ENCODE data around the gene HACL1. TPM values are rescaled to one million over a fixed set of nuclear protein-coding genes. Genes with fewer than 3 reads are reported as not detected.
A peak's percentile ranks its signal among the peaks of the same experiment; 100 is the strongest.
"Not testable (repeated sequence)": the region's sequence is repeated elsewhere in the genome, so short reads cannot be mapped to it uniquely, and the experiment has no call there.

Gene HACL1
- total RNA-seq, 1 donor from 2014 or later: 15.6 TPM

DNA sequence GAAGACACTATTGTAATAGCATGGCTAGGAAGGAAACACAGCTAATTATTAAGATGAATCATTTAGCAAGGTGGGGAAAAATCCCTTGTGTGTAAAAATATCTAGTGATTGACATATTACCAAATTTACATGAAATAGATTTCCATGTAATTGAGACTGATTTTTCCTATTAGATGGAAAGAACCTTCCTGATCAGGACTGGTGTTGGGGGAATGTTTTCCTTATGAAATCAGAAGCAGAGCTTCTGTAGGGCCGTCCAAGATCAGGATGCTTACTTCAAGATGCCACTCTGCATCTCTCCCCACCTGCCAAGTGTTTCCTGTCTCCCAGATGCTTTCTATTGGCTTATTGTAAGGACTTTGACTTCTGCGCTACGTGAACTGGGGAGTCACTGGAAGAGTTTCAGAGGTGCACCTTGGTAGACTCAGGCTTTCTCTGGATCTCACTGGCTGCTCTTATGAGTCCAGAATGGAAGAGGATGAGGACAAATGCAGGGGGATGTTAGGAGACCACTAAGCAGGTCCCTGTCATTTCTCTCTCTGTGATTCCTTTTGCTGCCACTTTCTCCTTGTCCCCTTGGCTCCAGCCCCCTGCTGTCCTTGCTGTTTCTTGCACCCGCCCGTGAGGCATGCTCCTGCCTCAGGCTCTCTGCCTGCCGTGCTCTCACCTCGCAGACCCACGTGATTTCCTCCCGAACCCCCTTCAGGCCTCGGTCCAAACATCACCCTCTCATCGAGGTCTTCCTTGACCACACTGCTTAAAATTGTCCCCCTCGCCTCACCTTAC, 30.2 kb upstream of the HACL1 start:
- DNase-seq: no peak
- intact Hi-C loops (cut with micrococcal nuclease): loop anchor here (5.0 to 10.0 kb wide), 2 partner anchors 181 to 613 kb away; no protein-coding TSS in a partner anchor
- ATAC-seq: no peak

DNA sequence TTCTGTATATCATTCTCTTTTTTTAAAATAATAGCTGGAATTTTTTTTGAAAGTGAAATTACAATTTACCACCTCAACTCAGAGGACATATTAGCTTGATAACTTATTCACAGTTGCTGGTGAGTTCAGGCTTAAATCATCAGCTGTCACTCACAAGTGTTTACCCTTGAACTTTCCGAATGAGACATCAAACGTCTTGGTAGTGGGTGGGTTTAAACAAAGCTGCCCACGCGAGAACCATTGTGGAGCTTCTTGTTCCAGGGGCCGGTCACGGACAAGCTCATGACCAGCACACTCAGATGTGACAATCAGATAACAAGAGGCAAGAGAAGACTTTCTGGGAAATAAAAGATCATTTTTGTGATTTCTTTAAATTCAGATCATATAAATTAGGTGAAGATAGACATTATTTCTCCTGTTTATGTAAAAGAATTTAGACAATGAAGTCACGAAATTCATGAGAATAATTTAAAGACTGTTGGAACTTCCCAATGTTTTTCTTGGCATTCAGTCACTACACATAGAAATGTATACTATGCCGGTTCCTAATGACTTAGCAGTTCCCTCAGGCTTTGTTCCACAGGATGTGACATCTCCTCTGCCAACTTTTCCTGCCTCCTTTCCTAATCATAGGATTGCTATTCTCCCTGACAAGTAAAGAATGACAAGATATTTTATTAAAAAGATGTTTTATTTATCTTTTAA, 29.4 kb upstream of the HACL1 start:
- ATAC-seq (peak; percentile 9), DNase-seq (no peak)
- intact Hi-C loops (cut with micrococcal nuclease): loop anchor here (5.0 to 10.0 kb wide), 2 partner anchors 182 to 614 kb away; no protein-coding TSS in a partner anchor

DNA sequence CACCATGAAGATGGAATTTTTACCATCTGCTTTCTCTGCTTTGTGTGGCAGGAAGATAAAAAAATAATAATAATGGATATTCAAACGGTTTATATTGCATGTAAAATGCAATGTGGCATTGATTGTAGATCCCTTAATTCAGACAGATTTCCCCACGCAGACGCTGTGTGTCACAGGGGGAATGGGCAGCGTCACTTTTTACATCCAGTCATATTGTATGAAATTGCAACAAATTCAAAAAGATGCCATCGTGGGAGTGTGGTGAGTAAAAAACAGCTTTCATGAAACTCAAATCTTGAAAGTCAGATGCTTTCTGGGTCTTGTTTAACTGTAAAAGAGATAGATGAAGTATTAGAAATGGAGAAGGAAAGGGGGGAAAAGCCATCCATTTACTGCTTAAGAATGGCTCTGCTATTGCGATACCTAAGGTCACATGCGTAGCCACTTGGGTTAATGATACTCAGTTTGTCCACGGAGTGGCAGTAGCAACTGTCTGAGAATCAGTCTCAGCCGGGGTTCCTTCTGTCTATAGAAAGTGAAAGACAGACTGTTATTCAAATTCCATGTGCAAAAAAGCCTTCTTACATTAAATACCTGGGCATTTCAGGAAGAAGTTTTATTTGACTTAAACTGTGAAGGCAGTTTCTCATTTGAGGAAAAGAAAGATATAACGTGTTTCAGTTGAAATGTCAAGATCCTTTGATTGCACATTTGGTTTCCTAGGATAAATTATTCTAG, 28.7 kb upstream of the HACL1 start:
- DNase-seq (no peak), ATAC-seq (peak; percentile 94)
- intact Hi-C loops (cut with micrococcal nuclease): loop anchor here (5.0 to 10.0 kb wide), 2 partner anchors 182 to 615 kb away; no protein-coding TSS in a partner anchor

DNA sequence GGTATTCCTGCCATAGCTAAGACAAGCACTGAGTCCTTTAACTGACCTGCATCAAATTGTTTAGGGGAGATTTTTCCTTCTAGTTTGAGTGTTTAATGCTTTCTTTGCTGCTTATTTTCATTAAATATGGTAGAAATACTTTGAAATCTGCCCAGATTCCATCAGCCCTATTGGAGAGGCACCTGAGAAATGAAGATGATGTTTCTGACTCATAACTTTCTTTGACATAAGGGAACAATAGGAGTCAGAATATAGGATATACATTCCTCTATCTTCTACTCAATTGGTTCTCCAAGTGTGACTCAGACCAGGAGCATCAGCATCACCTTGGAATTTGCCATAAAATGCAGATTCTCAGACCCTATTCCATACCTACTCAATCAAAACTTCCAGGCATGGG, 27.6 kb upstream of the HACL1 start:
- no peak for ATAC-seq
- intact Hi-C loops (cut with micrococcal nuclease): no loop called here
- no peak for DNase-seq

DNA sequence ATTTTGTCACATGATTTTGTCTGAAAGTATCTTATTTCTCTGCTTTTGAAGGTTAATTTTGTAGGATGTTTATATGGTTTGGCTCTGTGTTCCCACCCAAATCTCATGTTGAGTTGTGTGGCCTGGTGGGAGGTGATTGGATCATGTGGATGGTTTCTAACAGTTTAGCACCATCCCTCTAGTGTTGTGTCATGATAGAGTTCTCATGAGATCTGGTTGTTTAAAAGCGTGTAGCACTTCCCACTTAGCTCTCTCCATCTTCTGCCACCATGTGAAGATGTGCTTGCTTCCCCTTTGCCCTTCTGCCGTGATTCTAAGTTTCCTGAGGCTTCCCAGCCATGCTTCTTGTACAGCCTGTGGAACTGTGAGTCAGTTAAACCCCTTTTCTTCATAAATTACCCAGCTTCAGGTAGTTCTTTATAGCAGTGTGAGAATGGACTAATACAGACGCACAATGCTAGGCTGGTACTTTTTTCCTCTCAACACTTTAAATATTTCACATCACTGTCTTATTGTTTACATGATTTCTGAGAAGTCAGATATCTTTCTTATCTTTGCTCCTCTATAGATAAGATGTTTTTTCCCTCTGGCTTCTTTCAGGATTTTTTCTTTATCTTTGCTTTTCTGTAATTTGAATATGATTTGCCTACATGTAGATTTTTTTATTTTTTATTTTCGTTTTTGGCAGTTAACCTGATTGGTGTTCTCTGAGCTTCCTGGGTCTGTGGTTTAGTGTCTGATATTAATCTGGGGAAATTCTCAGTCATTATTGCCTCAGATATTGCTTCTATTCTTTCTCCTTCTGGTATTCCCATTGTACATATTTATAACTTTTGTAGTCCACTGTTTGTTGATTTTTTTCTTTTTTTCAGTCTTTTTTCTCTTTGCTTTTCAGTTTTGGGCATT, 22.4 kb upstream of the HACL1 start:
- ATAC-seq (no peak), DNase-seq (no peak)
- intact Hi-C loops (cut with micrococcal nuclease): no loop called here

DNA sequence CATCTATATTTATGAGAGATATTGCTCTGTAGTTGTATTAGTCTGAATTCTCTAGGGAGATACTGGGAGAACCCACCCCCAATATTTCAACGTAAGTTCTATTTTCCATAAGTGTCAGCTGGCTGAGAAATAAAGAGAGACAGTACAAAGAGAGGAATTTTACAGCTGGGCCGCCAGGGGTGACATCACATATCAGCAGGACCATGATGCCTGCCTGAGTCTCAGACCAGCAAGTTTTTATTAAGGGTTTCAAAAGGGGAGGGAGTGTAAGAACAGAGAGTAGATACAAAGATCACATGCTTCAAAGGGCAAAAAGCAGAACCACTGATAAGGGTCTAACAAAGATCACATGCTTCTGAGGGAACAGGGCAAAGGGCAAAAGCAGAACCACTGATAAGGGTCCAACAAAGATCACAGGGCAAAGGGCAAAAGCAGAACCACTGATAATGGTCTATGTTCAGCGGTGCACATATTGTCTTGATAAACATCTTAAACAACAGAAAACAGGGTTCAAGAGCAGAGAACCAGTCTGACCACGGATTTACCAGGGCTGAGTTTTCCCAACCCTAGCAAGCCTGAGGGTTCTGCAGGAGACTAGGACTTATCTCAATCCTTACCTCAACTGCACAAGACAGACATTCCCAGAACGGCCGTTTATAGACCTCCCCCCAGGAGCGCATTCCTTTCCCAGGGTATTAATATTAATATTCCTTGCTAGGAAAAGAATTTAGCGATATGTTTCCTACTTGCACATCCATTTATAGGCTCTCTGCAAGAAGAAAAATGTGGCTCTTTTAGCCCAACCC, 18.5 kb upstream of the HACL1 start:
- ATAC-seq; DNase-seq; intact Hi-C loops (cut with micrococcal nuclease): not testable (repeated sequence)

DNA sequence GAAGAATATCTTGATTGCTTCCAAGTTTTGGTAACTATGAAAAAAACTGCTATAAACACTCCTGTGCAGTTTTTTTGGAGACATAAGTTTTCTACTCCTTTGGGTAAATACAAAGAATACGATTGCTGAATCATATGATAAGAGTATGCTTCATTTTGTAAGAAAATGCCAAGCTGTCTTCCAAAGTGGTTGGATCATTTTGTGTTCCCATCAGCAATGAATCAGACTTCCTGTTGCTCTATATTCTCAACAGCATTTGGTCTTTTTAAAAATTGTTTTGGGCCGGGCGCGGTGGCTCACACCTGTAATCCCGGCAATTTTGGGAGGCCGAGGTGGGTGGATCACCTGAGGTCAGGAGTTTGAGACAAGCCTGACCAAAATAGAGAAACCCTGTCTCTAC, 14.7 kb upstream of the HACL1 start:
- no peak for DNase-seq
- intact Hi-C loops (cut with micrococcal nuclease): no loop called here
- no peak for ATAC-seq

DNA sequence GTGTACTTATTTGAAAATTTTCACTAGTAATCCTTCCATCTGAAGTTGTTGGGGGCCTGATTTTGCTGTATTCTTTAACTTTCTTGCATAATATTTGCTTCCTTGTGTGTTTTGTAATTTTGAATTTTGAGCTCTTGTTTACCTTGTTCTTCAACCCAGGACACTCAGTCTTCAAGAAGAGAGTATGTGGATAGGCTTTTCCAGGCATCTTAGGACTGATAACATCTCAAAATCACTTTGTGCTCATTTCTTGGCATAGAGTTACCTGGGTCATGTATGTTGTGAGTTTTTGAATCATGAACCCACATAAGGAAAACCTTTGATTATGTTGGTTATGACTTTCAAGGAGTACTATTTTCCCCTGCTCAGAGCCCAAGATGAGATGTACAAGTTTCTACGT, 13.6 kb upstream of the HACL1 start:
- no peak for DNase-seq
- intact Hi-C loops (cut with micrococcal nuclease): no loop called here
- ATAC-seq: no peak

DNA sequence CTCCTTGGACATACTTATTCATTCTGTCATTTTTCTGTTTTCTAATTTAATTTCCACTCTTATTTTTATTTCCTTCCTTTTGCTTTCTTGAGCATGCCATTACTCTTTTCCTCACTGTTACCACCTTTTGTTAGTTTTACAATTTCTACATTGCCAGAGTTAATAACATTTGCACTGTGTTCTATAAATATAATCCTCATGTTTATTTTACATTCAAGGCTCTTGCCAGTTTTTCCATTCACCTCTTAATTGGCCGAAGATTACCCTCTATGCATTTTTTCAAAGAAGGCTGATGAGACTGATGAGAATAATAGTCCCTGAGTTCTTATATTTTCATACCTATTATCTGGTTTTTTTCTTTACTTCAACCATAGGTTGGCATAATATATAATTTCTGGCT, 10.6 kb upstream of the HACL1 start:
- ATAC-seq: no peak
- DNase-seq: no peak
- intact Hi-C loops (cut with micrococcal nuclease): no loop called here

DNA sequence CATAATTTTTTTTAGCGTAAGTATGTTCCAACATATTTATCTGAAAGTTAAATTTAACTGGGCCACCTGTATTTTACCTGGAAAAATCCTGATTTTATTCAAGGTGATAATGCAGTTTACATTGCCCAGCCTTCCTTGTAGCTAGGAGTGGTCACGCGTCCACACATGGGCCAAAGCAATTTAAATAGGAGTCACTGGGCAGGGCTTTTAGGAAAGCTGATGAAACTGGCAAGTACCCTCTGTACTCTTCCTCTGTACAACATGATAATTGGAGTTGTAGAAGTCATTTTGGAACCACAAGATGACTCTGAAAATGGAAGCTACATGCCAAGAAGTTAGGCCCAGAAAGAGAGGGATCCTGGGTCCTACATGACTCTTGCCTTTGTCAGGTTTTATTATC, 9.6 kb upstream of the HACL1 start:
- ATAC-seq (peak; percentile 79), DNase-seq (no peak)
- intact Hi-C loops (cut with micrococcal nuclease): no loop called here

DNA sequence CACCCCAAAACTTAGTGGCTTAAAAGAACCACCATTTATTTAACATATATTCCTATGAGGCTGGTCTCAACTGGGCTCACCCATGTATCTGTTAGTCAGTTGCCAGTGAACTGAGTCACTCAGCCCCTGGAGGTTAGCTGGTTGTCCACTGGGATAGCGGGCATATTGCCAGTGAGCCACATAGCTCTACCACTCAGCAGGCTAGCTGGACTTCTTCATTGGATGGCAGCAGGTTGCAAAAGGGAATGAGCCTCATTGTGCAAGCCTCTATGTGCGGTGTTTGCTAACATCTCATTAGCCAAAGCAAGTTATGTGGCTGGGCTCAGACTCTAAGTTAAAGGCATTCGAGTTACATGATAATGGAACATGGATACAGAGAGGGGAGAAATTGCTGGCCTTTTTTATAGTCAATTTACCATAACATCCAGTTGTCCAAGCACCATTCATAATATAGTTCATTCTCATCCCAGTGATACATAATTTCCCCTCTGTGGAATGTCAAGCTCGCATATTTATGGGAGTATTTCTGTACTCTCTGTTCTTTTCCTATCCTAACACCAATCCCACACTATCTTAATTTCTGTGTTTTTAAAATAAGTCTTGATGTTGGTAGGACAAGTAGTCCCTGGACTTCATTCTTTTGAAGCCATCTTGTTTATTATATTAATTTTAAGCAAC, 8.9 kb upstream of the HACL1 start:
- DNase-seq: no peak
- ATAC-seq: no peak
- intact Hi-C loops (cut with micrococcal nuclease): no loop called here

DNA sequence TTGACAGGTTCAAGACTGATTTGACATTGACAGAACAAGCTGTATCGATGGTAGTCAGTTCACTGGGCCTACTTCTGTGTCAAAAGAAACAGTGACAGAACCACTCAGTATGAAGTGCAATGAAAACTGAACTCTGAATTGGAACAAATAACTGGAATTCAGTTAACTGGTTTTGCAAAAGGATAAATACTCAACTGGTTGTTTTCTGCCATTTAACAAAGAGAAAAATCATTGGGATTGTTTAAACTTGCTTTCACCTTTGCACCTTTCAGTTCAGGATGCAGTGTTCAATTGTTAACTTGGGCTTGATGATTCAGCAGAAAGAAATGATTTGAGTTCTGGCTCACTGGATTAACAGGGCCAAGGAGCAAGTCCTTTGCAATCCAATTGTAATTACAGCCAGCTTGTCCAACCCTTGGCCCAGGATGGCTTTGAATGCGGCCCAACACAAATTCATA, 5.1 kb upstream of the HACL1 start:
- ATAC-seq: no peak
- DNase-seq: no peak
- intact Hi-C loops (cut with micrococcal nuclease): no loop called here

DNA sequence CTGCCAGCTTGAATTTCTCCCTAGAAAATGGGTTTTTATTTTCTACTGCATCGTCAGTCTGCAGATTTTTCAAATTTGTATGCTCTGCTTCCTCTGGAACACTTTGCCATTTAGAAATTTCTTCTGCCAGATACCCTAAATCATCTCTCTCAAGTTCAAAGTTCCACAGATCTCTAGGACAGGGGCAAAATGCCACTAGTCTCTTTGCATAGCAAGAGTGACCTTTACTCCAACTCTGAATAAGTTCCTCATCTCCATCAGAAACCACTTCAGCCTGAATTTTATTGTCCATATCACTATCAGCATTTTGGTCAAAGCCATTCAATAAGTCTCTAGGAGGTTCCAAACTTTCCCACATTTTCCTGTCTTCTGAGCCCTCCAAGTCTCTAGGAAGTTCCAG, 3.2 kb upstream of the HACL1 start:
- intact Hi-C loops (cut with micrococcal nuclease); DNase-seq; ATAC-seq: not testable (repeated sequence)

DNA sequence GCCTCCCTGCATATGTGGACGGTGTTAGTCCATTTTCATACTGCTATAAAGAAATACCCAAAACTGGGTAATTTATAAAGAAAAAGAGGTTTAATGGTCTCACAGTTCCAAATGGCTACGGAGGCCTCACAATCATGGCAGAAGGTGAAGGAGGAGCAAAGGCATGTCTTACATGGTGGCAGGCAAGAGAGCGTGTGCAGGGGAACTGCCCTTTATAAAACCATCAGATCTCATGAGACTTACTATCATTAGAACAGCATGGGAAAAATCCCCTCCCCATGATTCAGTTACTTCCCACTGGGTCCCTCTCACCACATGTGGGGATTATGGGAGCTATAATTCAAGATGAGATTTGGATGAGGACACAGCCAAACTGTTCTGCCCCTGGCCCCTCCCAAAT, 1.4 kb upstream of the HACL1 start:
- ATAC-seq; intact Hi-C loops (cut with micrococcal nuclease): not testable (repeated sequence)

DNA sequence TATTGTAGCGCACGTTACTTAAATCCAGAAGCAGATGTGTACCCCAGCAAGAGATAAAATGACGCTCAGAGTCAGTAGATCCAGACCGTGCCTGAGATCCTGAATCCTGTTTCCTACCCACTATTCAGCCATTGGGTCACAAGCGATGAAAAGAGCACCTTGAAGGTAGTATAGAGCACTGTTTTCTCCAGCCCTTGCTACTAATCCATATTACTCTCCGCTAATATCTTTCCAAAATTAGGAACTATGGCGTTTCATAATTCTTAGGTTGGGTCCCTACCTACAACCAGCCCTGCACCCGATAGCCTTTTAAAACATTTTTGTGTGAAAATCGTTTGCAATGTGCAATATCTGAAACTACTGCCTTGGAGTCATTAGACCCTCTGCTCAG, 772 bp upstream of the HACL1 start:
- peak; percentile 9 for ATAC-seq
- intact Hi-C loops (cut with micrococcal nuclease): no loop called here
- DNase-seq: no peak

More for the DNA sequence above, 1.4 kb upstream of the HACL1 start:
- not testable (repeated sequence) for DNase-seq

DNA sequence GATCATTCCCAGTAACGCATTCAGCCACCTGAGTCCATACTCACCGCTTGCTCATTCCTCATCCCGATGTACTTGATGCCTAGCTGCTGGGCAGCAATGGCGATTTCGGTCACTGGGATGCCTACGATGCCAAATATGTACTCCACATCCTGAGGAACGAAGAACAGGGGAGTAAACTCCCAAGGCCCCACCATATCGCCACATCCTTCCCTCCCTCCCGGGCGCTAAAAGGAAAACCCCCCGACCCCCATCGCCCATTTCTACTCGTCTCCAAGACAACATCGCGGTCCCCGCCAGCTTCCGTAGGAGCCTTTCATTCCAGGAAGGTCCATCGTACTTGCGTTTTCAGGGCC, 347 bp downstream of the HACL1 start:
- DNase-seq (no peak), ATAC-seq (peak; percentile 13)
- intact Hi-C loops (cut with micrococcal nuclease): no loop called here

DNA sequence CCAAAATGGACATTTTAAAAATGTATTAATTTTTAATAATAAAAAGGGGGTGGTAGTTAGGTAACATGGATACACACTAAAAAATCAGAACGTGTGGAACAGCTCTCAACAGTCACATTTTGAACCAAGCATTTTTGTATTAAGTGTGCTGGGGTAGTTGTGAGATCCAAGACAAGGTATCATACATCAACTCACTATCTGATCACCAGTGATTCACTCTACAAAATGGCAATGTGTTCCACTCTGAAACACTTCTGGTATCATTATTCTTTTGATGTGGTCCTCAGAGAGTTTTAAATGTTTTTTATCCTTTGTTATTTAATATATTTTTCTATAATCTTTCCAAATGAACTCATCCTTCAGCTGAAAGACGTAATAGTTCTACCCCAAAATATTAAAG, 5.4 kb downstream of the HACL1 start:
- intact Hi-C loops (cut with micrococcal nuclease): no loop called here
- DNase-seq (no peak), ATAC-seq (no peak)

DNA sequence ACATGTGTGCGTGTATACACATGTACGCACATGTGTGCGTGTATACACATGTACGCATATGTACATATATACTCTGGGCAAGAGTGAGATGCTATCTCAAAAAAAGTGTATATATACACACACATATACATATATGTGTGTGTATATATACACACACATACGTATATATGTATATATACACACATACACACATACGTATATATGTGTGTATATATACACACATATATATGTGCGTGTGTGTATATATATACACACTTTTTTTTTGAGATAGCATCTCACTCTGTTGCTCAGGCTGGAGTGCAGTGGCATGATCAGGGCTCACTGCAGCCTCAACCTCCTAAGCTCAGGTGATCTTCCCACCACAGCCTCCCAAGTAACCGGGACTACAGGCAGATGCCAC, 8.4 kb downstream of the HACL1 start:
- intact Hi-C loops (cut with micrococcal nuclease): no loop called here
- no peak for DNase-seq
- no peak for ATAC-seq

Data from left ventricle myocardium superior (tissue), 1 donor.